GM12891 (cell line): Measurements from ENCODE around the gene ARHGAP15.

ENCODE experiments used
- POLR2A ChIP-seq: IDR thresholded peaks from 2 replicates; pipeline ENCODE4 v1.6.1; 2011; ENCODE audit warnings: low read depth, low read length, control low read depth
- POLR2AphosphoS5 ChIP-seq: IDR thresholded peaks from 2 replicates; pipeline ENCODE4 v1.6.1; 2011; ENCODE audit warnings: low read depth, low read length, control low read depth
- TAF1 ChIP-seq: IDR thresholded peaks from 2 replicates; pipeline ENCODE4 v1.6.1; 2011; ENCODE audit warnings: low read depth, low read length, control low read depth

GRCh38 chr2:143183804-143184463 lies 54.7 kb downstream of the ARHGAP15 start:
- no peak for TF ChIP-seq POLR2AphosphoS5
- TF ChIP-seq TAF1, result no peak
- no peak for TF ChIP-seq POLR2A
